Sigmoid colon (tissue), 4 donors: ENCODE results near the gene PSG2.

Experiments used
- CTCF ChIP-seq, 4 experiments: fragments of 450-650 bp in 3 of 4; fragments of 200-600 bp in 1 of 4; IDR thresholded peaks; one replicate each; pipeline ENCODE4 v1.5.1; 2016 to 2019; ENCODE audit warnings: antibody characterized with exemption in 4 of 4, mild to moderate bottlenecking in 3 of 4, moderate library complexity in 2 of 4
- EP300 ChIP-seq, 4 donors: sonication (generic); formaldehyde crosslinking; IDR thresholded peaks; one replicate each; pipeline ENCODE4 v1.6.1; 2017; ENCODE audit warnings: antibody characterized with exemption in 4 of 4
- POLR2A ChIP-seq, 2 donors: fragments of 450-650 bp; IDR thresholded peaks; one replicate each; pipeline ENCODE4 v1.6.1; 2016; ENCODE audit warnings: antibody characterized with exemption in 2 of 2, mild to moderate bottlenecking in 2 of 2, moderate library complexity in 2 of 2

- TF ChIP-seq EP300 (IDR thresholded peaks at IDR 0.05) (no peak), CTCF (IDR thresholded peaks at IDR 0.05) (no peak), POLR2A (IDR thresholded peaks at IDR 0.05) (no peak)
Observed at GRCh38 chr19:43101950-43102349, 19.4 kb upstream of the PSG2 start.
